ENCODE results near the gene LAMB4. TPM values are rescaled to one million over a fixed set of nuclear protein-coding genes. Genes with fewer than 3 reads are reported as not detected.

Gene LAMB4
- total and polyA plus RNA-seq, 3 experiments from 2014 or later = not detected

Other genes with a start within 250 kb of the LAMB4 start
- gene DLD, start 239.2 kb downstream of the LAMB4 start, total RNA-seq = 100 to 1,000 TPM; 121 TPM
- 53.4 TPM for gene DLD, start 239.2 kb downstream of the LAMB4 start, polyA plus RNA-seq
- gene LAMB1, start 127.2 kb downstream of the LAMB4 start, total RNA-seq = not detected
- gene LAMB1, start 127.2 kb downstream of the LAMB4 start, polyA plus RNA-seq = 0.44 TPM